Hepatocyte (in vitro differentiated cells): ENCODE results near the gene EXOC6B.

Experiments used
- CTCF ChIP-seq: fragments of 200-600 bp; sonication (generic); IDR thresholded peaks from 2 replicates; pipeline ENCODE4 v1.5.1; 2016; ENCODE audit warnings: antibody characterized with exemption, mild to moderate bottlenecking; ENCODE audit not compliant: poor library complexity
- EZH2 ChIP-seq: fragments of 200-600 bp; sonication (generic); IDR thresholded peaks from 2 replicates; pipeline ENCODE4 v1.6.1; 2016; ENCODE audit warnings: antibody characterized with exemption, mild to moderate bottlenecking, borderline replicate concordance

GRCh38 chr2:72271276-72271614, 554.6 kb downstream of the EXOC6B start:
- TF ChIP-seq CTCF (no peak), EZH2 (no peak)
